ENCODE data around the gene SIPA1L3.

The SIPA1L3 gene

GRCh38 chr19:37899966-37900365, 7.0 kb upstream of the SIPA1L3 start:
- 53% methylated on average over 2 of the region's 2 CpGs for WGBS (ENCODE audit: insufficient coverage)
- H3K27me3 ChIP-seq (replicated peaks in 2 of 5; ENCODE audit: control insufficient read depth in 4 of 5, insufficient read depth in 5 of 5, low read length in 4 of 5), result no peaks in the 10 kb centered on the region
- no peak for DNase-seq
- peaks cover 0 to 2% (median 0%) of the 10 kb centered on the region in 4 experiments for H3K4me1 ChIP-seq (ENCODE audit: control extremely low read depth in 1 of 4, control insufficient read depth in 4 of 4, insufficient read depth in 4 of 4, low read length in 3 of 4)
- ChIA-PET POLR2A (no interaction called here), CTCF (interaction anchor here (0.8 to 6.1 kb wide), 4 partner anchors 18 to 194 kb away, joined by 3 to 41 read pairs (median 6); no protein-coding TSS in a partner anchor)
- no peaks in the 10 kb centered on the region for H3K9me3 ChIP-seq (ENCODE audit: control extremely low read depth in 1 of 5, control insufficient read depth in 4 of 5, insufficient read depth in 2 of 5, low read depth in 1 of 5, low read length in 4 of 5)
- H3K27ac ChIP-seq (ENCODE audit: insufficient read depth in 1 of 2, low read depth in 1 of 2, low read length in 2 of 2, poor library complexity in 1 of 2, severe bottlenecking in 2 of 2), result no peak overlapping the region
- no peaks in the 10 kb centered on the region for H3K36me3 ChIP-seq (ENCODE audit: control insufficient read depth in 4 of 4, insufficient read depth in 4 of 4, low read length in 3 of 4)
- no peak overlapping the region for H3K4me3 ChIP-seq (ENCODE audit: control insufficient read depth in 1 of 7, extremely low read depth in 1 of 7, insufficient read depth in 4 of 7, low read depth in 2 of 7, low read length in 6 of 7)

DNA sequence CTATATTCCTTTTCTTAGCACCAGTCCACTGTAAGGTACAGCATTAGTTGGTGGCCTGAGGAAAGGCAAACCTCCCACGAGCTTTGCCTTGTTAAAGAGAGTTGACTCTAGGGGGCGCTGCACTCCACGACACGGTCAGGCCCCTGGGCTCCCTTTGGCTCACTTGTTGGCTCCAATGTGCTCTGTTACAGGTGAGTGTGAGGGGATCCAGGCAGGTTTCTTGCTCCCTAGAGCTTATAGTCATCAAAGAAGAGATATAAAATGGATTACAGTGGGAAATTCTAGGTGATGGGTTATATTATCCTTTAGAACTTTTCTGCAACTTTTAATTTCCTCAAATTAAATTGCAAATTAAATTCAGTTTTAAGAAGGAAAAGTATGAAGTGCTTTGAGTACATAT, 4.3 kb upstream of the SIPA1L3 start:
- Histone ChIP-seq H3K9me3 (ENCODE audit: control extremely low read depth in 1 of 5, control insufficient read depth in 4 of 5, insufficient read depth in 2 of 5, low read depth in 1 of 5, low read length in 4 of 5) (no peaks in the 10 kb centered on the region), H3K27ac (ENCODE audit: insufficient read depth in 1 of 2, low read depth in 1 of 2, low read length in 2 of 2, poor library complexity in 1 of 2, severe bottlenecking in 2 of 2) (no peak overlapping the region), H3K27me3 (replicated peaks in 2 of 5; ENCODE audit: control insufficient read depth in 4 of 5, insufficient read depth in 5 of 5, low read length in 4 of 5) (no peaks in the 10 kb centered on the region), H3K4me3 (ENCODE audit: control insufficient read depth in 1 of 7, extremely low read depth in 1 of 7, insufficient read depth in 4 of 7, low read depth in 2 of 7, low read length in 6 of 7) (no peak overlapping the region), H3K36me3 (ENCODE audit: control insufficient read depth in 4 of 4, insufficient read depth in 4 of 4, low read length in 3 of 4) (no peaks in the 10 kb centered on the region), H3K4me1 (ENCODE audit: control extremely low read depth in 1 of 4, control insufficient read depth in 4 of 4, insufficient read depth in 4 of 4, low read length in 3 of 4) (peaks cover 6 to 15% (median 10%) of the 10 kb centered on the region in 4 experiments)
- 0% methylated on average over 4 of the region's 4 CpGs for WGBS (ENCODE audit: insufficient coverage)
- ChIA-PET POLR2A (no interaction called here), CTCF (interaction anchor here (0.6 to 6.1 kb wide), 35 partner anchors 9 to 362 kb away, joined by 3 to 41 read pairs (median 5); partner anchors contain the start of gene SPINT2)
- DNase-seq, result peak; percentile 77 to 84 (median 77)

DNA sequence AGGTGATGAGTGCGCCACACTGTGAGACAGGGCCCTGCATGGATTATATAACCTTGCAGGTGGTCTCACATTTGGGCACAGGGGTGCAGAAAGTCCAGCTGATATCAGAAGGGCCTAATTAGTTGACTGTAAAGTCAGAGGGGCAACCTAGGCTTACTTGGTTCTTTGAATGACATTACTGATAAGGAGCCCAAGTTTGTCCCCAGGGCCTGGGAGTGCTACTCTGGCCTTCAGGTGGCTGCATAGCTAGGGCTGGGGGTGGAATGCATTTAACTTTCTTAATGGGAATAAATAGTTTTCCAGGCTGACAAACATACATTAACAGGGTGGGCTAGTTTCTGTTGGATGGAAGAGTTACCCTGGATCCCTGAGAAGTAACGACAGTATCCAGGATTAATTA, 3.9 kb upstream of the SIPA1L3 start:
- 100% methylated on average over 1 of the region's 2 CpGs for WGBS (ENCODE audit: insufficient coverage)
- H3K9me3 ChIP-seq (ENCODE audit: control extremely low read depth in 1 of 5, control insufficient read depth in 4 of 5, insufficient read depth in 2 of 5, low read depth in 1 of 5, low read length in 4 of 5), result no peaks in the 10 kb centered on the region
- H3K4me1 ChIP-seq (ENCODE audit: control extremely low read depth in 1 of 4, control insufficient read depth in 4 of 4, insufficient read depth in 4 of 4, low read length in 3 of 4), result peaks cover 10 to 19% (median 15%) of the 10 kb centered on the region in 4 experiments
- no peak overlapping the region for H3K4me3 ChIP-seq (ENCODE audit: control insufficient read depth in 1 of 7, extremely low read depth in 1 of 7, insufficient read depth in 4 of 7, low read depth in 2 of 7, low read length in 6 of 7)
- H3K27ac ChIP-seq (ENCODE audit: insufficient read depth in 1 of 2, low read depth in 1 of 2, low read length in 2 of 2, poor library complexity in 1 of 2, severe bottlenecking in 2 of 2), result no peak overlapping the region
- ChIA-PET POLR2A (no interaction called here), CTCF (interaction anchor here (0.7 to 6.1 kb wide), 27 partner anchors 8 to 362 kb away, joined by 3 to 41 read pairs (median 5); partner anchors contain the start of gene SPINT2)
- H3K27me3 ChIP-seq (replicated peaks in 2 of 5; ENCODE audit: control insufficient read depth in 4 of 5, insufficient read depth in 5 of 5, low read length in 4 of 5), result no peaks in the 10 kb centered on the region
- H3K36me3 ChIP-seq (ENCODE audit: control insufficient read depth in 4 of 4, insufficient read depth in 4 of 4, low read length in 3 of 4), result no peaks in the 10 kb centered on the region
- DNase-seq, result no peak

DNA sequence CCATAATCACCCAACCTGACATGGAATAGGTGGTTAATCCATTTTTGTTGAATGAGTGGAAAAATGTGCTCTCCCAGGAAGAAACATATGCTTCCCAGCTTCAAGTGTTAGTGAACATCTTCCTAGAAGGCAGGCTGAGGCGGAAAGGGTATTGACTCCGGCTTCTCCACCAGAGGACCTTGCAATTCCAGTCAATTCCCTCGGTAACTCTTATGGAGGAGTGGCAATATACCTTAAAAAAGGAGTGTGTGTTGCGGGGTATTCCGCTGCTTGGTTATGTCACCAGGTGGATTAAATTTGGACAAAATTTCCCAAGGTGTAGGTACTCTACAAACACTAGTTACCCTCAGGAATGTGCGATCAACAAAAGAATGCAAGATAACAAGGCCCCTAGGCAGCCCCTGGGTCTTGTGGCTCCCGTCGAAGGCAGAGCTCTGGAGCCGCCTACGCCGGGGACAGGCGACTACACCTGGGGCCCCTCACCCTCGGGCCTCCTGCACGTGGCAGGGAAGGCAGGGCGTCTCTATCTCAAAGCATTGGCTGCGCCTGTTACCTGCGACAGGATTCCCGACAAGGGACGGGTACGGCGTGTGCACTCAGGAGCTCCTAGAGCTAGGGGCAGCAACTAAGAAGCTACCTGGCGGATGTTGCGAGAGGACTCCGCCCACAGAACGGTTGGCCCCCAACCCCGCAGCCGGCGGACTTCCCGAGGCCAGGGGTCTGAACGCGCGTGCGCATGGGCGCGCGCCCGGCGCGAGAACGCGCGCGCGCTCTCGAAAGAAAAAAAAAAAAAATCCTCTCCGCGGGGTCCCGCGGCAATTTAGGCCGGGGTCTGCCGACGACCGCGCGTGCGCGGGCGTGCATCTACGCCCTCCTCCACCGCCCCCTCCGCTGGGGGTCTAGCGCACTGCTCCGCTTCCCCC, 801 bp upstream of the SIPA1L3 start, which contains the start of gene WDR87:
TSS of gene WDR87 (minus strand) at position 649 of the 923 bp plus-strand sequence. CDS start 8,355 bp downstream, outside the sequence.
- Histone ChIP-seq H3K36me3 (ENCODE audit: control insufficient read depth in 4 of 4, insufficient read depth in 4 of 4, low read length in 3 of 4) (peaks cover 0 to 3% (median 0%) of the 10 kb centered on the region in 4 experiments), H3K4me1 (ENCODE audit: control extremely low read depth in 1 of 4, control insufficient read depth in 4 of 4, insufficient read depth in 4 of 4, low read length in 3 of 4) (peaks cover 14 to 25% (median 24%) of the 10 kb centered on the region in 4 experiments), H3K27ac (ENCODE audit: insufficient read depth in 1 of 2, low read depth in 1 of 2, low read length in 2 of 2, poor library complexity in 1 of 2, severe bottlenecking in 2 of 2) (peak within 1 kb of the TSS; percentile 72 to 85), H3K9me3 (ENCODE audit: control extremely low read depth in 1 of 5, control insufficient read depth in 4 of 5, insufficient read depth in 2 of 5, low read depth in 1 of 5, low read length in 4 of 5) (no peaks in the 10 kb centered on the region), H3K27me3 (replicated peaks in 2 of 5; ENCODE audit: control insufficient read depth in 4 of 5, insufficient read depth in 5 of 5, low read length in 4 of 5) (no peaks in the 10 kb centered on the region), H3K4me3 (ENCODE audit: control insufficient read depth in 1 of 7, extremely low read depth in 1 of 7, insufficient read depth in 4 of 7, low read depth in 2 of 7, low read length in 6 of 7) (peak within 1 kb of the TSS; percentile 86 to 99 (median 89))
- ChIA-PET CTCF (interaction anchor here (0.6 to 3.7 kb wide), 17 partner anchors 13 to 236 kb away, joined by 3 to 18 read pairs (median 7); no protein-coding TSS in a partner anchor), POLR2A (interaction anchor here (0.6 to 1.5 kb wide), 4 partner anchors 98 to 131 kb away, joined by 3 read pairs; no protein-coding TSS in a partner anchor)
- DNase-seq, result peak; percentile 54 to 85 (median 81)
- WGBS (ENCODE audit: insufficient coverage), result 8% methylated on average over 35 of the region's 63 CpGs

DNA sequence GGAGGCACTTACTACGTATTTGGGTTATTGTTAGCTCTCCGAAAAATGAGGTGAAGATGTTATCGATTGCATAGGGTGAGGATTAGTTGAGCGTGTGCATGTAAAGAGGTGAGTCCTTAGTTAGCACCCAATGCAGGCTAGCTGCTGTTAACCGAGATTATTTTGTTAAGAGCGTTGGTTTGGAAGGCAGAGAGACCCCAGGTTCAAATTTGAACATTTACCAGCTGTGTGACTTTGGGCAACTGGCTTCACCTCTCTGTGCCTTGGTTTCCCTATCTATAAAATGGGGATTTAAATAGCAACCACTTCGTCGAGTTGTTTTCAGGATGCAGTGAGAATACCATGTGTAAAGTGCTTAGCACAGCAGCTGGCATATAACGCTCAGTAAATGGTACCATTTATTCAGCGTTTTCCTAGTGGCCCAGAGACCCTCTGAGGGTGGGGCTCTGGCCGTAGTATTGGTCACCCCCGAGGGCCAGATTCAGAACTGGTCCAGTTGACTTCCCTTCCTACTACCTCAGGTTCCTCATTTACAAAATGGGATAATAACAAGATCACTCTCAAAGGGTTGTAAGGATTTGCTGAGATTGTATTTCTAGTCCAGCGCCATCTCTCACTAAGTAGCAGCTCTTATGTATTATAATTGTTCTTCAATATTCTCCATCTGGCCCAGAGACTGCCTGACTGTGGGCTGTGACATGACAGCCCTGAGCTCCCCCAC, 887 bp downstream of the SIPA1L3 start:
- no peak for DNase-seq
- peak overlapping the region; percentile 86 to 99 (median 89) for H3K4me3 ChIP-seq (ENCODE audit: control insufficient read depth in 1 of 7, extremely low read depth in 1 of 7, insufficient read depth in 4 of 7, low read depth in 2 of 7, low read length in 6 of 7)
- POLR2A ChIA-PET, result interaction anchor here (0.6 to 0.9 kb wide), 3 partner anchors 11 to 69 kb away, joined by 3 read pairs; no protein-coding TSS in a partner anchor
- H3K27ac ChIP-seq (ENCODE audit: insufficient read depth in 1 of 2, low read depth in 1 of 2, low read length in 2 of 2, poor library complexity in 1 of 2, severe bottlenecking in 2 of 2), result peak overlapping the region; percentile 15 to 85
- no peaks in the 10 kb centered on the region for H3K27me3 ChIP-seq (replicated peaks in 2 of 5; ENCODE audit: control insufficient read depth in 4 of 5, insufficient read depth in 5 of 5, low read length in 4 of 5)
- H3K9me3 ChIP-seq (ENCODE audit: control extremely low read depth in 1 of 5, control insufficient read depth in 4 of 5, insufficient read depth in 2 of 5, low read depth in 1 of 5, low read length in 4 of 5), result no peaks in the 10 kb centered on the region
- CTCF ChIA-PET, result interaction anchor here (0.6 to 3.7 kb wide), 12 partner anchors 9 to 1244 kb away, joined by 3 to 18 read pairs (median 6); no protein-coding TSS in a partner anchor
- peaks cover 14 to 25% (median 25%) of the 10 kb centered on the region in 4 experiments for H3K4me1 ChIP-seq (ENCODE audit: control extremely low read depth in 1 of 4, control insufficient read depth in 4 of 4, insufficient read depth in 4 of 4, low read length in 3 of 4)
- WGBS (ENCODE audit: insufficient coverage), result 23% methylated on average over 10 of the region's 13 CpGs
- H3K36me3 ChIP-seq (ENCODE audit: control insufficient read depth in 4 of 4, insufficient read depth in 4 of 4, low read length in 3 of 4), result peaks cover 0 to 3% (median 0%) of the 10 kb centered on the region in 4 experiments

DNA sequence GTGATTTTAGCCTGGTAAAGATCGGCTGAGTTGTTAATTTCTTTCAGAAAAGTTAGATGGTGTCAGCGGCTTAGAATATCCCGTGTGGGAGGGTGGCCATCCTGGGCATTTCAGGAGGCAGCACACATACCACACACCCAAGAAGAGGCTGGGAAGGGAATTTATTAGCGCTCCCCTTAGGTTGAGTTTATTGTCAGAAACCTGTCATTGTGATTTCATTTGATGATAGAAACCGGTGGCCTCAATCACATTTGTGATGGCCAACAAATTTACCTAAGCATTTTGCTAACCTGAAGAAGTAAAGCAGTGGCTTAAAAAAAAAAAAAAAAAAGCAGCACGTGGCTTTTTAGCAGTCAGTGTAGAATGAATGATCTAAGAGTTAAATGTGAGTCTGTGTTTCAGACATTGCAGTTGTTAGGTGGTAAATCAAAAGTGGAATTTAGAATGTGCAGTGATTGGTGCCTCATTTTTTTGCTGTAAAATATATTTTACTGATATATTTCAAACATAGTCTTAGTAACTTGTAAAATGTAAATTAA, 2.7 kb downstream of the SIPA1L3 start:
- Histone ChIP-seq H3K27ac (ENCODE audit: insufficient read depth in 1 of 2, low read depth in 1 of 2, low read length in 2 of 2, poor library complexity in 1 of 2, severe bottlenecking in 2 of 2) (no peak overlapping the region), H3K27me3 (replicated peaks in 2 of 5; ENCODE audit: control insufficient read depth in 4 of 5, insufficient read depth in 5 of 5, low read length in 4 of 5) (no peaks in the 10 kb centered on the region), H3K36me3 (ENCODE audit: control insufficient read depth in 4 of 4, insufficient read depth in 4 of 4, low read length in 3 of 4) (peaks cover 0 to 3% (median 0%) of the 10 kb centered on the region in 4 experiments), H3K4me3 (ENCODE audit: control insufficient read depth in 1 of 7, extremely low read depth in 1 of 7, insufficient read depth in 4 of 7, low read depth in 2 of 7, low read length in 6 of 7) (no peak overlapping the region), H3K4me1 (ENCODE audit: control extremely low read depth in 1 of 4, control insufficient read depth in 4 of 4, insufficient read depth in 4 of 4, low read length in 3 of 4) (peaks cover 17 to 34% (median 29%) of the 10 kb centered on the region in 4 experiments), H3K9me3 (ENCODE audit: control extremely low read depth in 1 of 5, control insufficient read depth in 4 of 5, insufficient read depth in 2 of 5, low read depth in 1 of 5, low read length in 4 of 5) (no peaks in the 10 kb centered on the region)
- ChIA-PET CTCF (no interaction called here), POLR2A (interaction anchor here (0.5 to 0.6 kb wide), 2 partner anchors 111 to 174 kb away, joined by 3 read pairs; no protein-coding TSS in a partner anchor)
- no CpG with 5 or more reads among the region's 6 CpGs for WGBS (ENCODE audit: insufficient coverage)
- DNase-seq, result no peak

Data from common myeloid progenitor, CD34-positive (primary cell).